Inferior parietal cortex (tissue), 1 donor: Measurements from ENCODE around the gene VWC2.
A peak's percentile ranks its signal among the peaks of the same experiment; 100 is the strongest.

ENCODE experiments used
- DNase-seq: peaks from one replicate; pipeline ENCODE4 v3.0.0-alpha.2; 2016; ENCODE audit errors: extremely low spot score

Gene VWC2

GRCh38 chr7:49783446-49783845 is 10.0 kb downstream of the VWC2 start:
- DNase-seq = peak; percentile 60

GRCh38 chr7:49787980-49788379 is 14.5 kb downstream of the VWC2 start:
- no peak for DNase-seq

- no peak for DNase-seq
Measured at GRCh38 chr7:49788455-49789059, 15.1 kb downstream of the VWC2 start.

DNA sequence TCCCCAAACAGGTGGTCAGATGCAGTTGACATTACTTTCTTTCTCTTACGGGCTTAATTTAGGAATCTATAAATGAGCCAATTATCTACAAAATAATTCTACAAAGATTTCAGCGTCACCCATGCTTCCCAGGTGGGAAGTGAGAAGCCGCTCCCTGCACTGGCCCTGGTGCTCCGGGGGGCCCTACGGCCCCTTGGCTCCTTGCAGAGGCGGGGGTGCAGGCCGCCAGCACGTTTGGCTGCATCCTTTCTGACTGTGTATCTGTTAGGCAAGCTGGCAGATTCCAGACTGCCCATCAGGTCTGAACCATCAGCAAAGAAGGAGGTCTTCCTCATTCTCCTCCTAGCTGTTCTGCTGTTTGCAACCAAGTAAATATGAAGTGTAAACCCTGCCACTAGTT is 16.3 kb downstream of the VWC2 start:
- no peak for DNase-seq

DNA sequence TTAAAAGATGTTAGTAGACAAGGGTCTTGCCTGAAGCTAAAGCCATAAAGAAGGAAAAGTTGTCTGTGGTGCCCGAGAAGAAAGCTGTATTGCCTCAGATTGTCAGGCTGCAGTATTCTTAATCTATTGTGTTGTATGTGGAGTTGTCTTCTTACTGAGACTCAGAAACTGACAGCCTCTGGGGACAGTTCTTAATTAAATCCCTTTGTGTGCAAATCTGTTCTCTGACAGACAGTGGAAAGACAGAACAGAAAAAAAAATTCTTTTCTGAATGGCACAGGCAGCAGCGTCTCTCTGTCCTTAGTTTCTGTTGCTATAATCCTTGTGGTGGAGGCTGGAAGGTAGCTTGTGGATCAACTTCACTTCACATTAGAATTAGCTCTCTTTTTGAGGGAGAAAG is 16.8 kb downstream of the VWC2 start:
- DNase-seq = no peak

DNA sequence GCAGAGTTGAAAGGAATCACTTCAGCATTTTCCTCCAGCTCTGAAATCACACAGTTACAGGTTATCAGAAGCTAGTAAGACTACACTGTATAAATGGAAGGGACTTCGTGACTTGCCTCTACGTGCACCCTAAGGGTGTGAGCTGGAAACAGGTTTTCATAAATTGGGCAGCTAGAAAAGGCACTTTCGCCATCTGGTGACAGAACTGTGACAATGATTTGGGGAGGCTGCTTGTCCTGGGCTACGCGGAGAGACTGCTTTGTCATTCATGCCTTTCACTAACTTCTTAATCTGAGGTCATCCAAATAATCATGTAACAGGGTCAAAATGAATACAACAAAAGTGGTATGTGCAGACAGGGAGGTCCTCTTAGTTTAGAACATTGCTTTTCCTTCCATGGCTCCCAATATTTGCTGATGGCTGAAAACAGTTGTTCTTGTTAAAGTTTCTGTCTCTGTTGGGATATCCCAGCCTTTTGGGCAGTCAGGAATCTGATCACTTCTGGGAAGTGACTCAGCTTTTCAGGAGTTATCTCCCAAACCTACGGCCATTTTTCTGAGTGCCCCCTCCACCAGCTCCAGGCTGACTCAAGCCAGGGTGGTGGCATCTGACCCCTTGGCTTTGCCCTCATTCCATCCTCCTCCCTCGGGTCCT is 17.8 kb downstream of the VWC2 start:
- DNase-seq = no peak

DNA sequence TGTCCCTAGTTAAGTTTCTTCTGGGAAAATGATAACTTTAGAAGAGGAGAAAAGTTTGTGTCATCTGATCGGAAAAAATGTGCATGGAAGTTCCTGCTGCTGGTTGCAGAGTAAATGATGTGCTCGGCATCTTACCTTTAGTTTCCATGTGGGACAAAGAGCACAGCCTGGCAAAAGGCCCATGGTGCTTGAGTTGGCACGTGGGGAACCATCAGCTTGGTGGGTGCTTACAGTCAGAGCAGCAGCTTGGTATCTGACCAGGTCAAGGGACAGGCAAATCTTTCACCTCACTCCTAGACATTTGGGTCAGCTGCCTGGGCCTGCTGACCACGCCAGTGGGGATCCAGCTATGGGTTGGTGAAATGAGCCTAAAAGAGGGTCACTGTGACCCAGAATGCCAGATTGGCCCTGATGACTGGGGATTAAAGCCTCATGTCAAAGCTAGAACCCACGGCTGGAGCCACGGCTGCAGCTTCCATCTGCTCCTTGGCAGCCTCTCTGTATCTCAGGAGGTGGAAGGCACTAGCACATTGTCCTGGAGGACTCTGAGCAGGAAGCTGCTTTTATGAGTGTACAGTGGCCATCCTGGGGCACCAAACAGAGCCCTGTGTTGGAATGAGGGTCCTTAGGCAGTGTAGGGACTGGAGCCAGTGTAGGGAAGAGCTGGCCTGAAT is 24.7 kb downstream of the VWC2 start:
- DNase-seq = no peak

DNA sequence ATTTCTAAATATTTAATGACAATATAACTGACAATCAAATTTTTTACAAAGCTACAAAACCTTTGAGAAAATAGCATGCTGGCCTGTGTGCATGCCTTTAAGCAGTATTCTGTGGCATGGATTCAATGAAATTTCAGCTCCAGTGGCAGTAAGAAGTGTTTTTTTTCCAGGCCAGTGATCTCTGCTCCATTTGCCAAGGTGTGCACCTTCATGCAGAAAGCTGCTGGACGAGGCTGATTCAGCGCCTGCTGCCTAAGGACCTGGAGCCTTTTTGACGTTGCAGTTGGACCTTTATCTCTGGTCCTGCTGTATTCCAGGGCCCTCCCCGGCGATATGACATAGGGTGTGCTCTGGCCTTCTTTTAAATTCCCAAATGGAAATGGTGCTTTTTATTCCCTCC is 26.6 kb downstream of the VWC2 start:
- no peak for DNase-seq

DNA sequence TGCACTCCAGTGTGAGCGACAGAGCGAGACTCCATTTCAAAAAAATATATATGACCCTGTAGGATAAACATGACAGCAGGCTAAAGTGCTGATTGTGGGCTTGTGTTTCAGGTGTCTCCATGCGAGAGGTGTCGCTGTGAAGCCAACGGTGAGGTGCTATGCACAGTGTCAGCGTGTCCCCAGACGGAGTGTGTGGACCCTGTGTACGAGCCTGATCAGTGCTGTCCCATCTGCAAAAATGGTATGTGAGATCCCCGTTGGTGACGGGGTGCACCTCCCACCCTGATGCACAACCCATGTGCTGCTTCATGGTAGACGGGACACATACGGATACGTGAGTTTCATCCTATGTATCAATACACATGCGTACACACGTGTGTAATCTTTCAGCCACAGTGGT is 29.2 kb downstream of the VWC2 start:
- DNase-seq = no peak

GRCh38 chr7:49803812-49804211 is 30.4 kb downstream of the VWC2 start:
- no peak for DNase-seq

DNA sequence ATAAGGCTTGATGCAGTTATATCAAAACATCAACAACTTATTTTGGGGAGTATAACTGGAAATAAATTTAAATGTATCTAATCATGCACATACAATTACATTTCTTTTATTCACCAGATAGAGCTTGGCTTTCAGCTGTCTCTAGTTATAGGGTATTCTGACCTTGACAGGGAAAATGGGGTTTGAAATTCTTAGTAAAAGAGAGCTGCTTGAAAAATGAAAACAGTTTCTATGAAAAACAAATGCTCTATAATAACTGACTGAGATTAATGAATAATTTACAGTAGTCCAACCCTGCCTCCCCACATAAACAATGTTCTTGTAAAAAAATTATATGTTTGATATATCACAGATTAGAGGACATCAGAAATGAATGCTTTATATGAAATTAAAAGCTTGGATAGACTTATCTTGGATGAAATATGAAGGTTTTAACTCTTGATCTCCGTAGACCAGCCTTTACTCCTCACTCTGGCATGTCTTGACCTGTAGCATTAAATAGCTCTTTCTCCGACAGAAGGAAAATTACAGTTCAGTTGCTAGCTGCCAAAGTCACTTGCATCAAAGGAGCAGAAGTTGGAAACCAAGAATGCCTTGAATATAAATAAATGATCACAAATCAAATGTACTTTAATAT is 32.1 kb downstream of the VWC2 start:
- DNase-seq = no peak

- no peak for DNase-seq
Measured at GRCh38 chr7:49812534-49812933, 39.1 kb downstream of the VWC2 start.

GRCh38 chr7:49817279-49817678 is 43.8 kb downstream of the VWC2 start:
- no peak for DNase-seq

GRCh38 chr7:49821181-49821580 is 47.7 kb downstream of the VWC2 start:
- no peak for DNase-seq

GRCh38 chr7:49822856-49823255 is 49.4 kb downstream of the VWC2 start:
- no peak for DNase-seq

DNA sequence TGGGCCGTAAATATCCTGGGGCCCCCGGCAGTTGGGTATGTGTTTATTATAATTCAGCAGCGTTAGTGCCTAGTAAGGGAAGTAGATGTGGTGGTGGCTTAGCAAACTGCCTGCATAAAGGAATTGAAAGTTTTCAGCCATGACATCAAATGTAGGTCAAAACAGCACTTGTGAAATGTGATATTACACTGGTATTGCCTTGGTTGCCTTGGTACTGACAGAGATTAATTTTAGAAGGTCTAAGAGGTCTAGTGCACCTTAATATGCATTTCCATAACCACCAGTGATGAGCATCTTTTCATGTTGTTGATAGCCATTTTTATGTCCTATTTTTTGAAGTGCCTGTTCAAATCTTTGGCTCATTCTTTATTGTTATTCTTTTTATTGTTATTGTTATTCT is 50.1 kb downstream of the VWC2 start:
- DNase-seq = no peak

GRCh38 chr7:49839863-49840645 is 66.6 kb downstream of the VWC2 start:
- no peak for DNase-seq

- no peak for DNase-seq
Measured at GRCh38 chr7:49840751-49841405, 67.4 kb downstream of the VWC2 start.

- no peak for DNase-seq
Measured at GRCh38 chr7:49845626-49846025, 72.2 kb downstream of the VWC2 start.

DNA sequence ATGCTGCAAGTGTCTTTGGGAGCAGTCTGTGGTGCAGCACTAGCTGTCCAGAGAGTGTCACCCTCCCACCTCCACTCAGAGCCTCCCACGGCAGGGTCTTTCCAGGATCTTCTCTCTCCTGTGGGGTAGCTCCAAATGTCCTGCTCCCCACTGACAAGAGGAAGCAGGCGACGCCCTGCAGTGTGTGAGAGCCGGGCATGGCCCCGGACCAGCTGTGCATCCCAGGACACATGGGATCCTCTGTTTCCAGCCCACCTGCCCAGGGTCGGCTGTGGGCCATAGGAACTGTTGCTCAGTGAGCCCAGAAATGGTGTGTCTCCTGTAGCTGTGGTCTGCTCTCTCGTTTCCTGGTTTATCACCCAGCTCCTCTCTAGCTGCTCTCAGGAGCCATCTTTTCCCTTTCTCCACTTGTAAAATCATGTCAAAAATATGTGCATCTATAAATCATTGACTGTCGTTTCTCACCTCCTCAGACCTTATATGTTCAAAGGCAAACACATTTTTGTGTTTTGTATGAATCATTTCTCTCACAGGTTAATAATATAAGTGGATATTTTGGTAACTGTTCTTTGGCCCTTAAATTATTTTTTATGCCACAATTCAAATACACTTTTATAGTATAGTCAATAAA is 74.9 kb downstream of the VWC2 start:
- DNase-seq = no peak
